ENCODE data around the gene HAUS7. TPM values are rescaled to one million over a fixed set of nuclear protein-coding genes. Genes with fewer than 3 reads are reported as not detected.

Gene HAUS7
- total RNA-seq, 1 donor, result 10.8 TPM

GRCh38 chrX:153507484-153508178, 37.3 kb upstream of the HAUS7 start:
- no peak overlapping the region for H3K4me3 ChIP-seq (ENCODE audit: low read depth, low read length)
- TF ChIP-seq, protein P1, sequence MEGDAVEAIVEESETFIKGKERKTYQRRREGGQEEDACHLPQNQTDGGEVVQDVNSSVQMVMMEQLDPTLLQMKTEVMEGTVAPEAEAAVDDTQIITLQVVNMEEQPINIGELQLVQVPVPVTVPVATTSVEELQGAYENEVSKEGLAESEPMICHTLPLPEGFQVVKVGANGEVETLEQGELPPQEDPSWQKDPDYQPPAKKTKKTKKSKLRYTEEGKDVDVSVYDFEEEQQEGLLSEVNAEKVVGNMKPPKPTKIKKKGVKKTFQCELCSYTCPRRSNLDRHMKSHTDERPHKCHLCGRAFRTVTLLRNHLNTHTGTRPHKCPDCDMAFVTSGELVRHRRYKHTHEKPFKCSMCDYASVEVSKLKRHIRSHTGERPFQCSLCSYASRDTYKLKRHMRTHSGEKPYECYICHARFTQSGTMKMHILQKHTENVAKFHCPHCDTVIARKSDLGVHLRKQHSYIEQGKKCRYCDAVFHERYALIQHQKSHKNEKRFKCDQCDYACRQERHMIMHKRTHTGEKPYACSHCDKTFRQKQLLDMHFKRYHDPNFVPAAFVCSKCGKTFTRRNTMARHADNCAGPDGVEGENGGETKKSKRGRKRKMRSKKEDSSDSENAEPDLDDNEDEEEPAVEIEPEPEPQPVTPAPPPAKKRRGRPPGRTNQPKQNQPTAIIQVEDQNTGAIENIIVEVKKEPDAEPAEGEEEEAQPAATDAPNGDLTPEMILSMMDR (IDR thresholded peaks at IDR 0.05; ENCODE audit: insufficient read depth, low read depth, low read length), result peak; percentile 70
- DNase-seq (ENCODE audit: low read depth), result peak; percentile 56

- TF ChIP-seq, protein P1 (IDR thresholded peaks at IDR 0.05; ENCODE audit: insufficient read depth, low read depth, low read length), result no peak
- no peak overlapping the region for H3K4me3 ChIP-seq (ENCODE audit: low read depth, low read length)
- DNase-seq (ENCODE audit: low read depth), result no peak
Measured at GRCh38 chrX:153505361-153505760, 35.0 kb upstream of the HAUS7 start.

GRCh38 chrX:153504445-153505016, 34.2 kb upstream of the HAUS7 start:
- TF ChIP-seq, protein P1 (IDR thresholded peaks at IDR 0.05; ENCODE audit: insufficient read depth, low read depth, low read length), result no peak
- DNase-seq (ENCODE audit: low read depth), result no peak

DNA sequence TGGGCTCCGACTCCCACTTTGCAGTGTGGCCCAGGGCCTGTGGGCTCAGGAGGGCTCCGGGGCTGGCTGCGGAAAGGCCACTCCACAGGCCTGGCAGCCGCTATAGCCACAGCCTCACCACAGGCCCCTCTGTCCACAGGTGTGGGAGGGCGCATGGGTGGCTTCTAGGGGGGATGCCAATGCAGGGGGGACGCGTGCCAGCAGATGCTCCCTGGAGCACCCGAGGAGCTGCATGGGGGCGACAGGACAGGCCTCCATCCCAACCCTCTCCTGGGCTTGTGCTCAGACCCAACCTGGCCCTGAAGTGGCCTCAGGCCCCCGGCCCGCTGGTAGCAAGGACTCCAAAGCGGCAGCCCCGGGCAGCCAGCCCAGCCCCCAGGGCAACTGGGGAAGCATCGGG, 32.4 kb upstream of the HAUS7 start:
- H3K4me3 ChIP-seq (ENCODE audit: low read depth, low read length), result no peak overlapping the region

More at GRCh38 chrX:153504445-153505016, 34.2 kb upstream of the HAUS7 start:
- H3K4me3 ChIP-seq (ENCODE audit: low read depth, low read length), result no peak overlapping the region

DNA sequence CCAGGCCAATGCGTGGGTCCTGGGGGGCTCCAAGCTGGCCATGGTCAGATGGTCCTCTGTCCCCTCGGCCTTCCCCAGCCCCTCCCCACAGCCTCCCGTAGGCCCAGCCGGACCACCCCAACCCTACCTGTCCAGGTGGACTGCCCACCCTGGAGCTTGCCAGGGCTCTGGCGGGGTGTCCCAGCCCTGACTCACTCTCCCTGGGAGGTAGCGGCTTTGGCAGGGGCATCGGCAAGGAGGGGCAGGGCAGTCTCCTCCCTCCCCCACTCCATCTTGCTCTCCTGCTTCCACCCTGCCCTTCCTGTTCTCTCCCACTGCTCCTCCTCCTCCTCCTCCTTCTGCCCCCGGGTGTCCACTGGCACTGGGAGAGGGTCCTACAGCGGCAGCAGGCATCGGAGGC, 31.8 kb upstream of the HAUS7 start:
- DNase-seq (ENCODE audit: low read depth), result no peak
- H3K4me3 ChIP-seq (ENCODE audit: low read depth, low read length), result no peak overlapping the region
- TF ChIP-seq, protein P1 (IDR thresholded peaks at IDR 0.05; ENCODE audit: insufficient read depth, low read depth, low read length), result no peak

More for the DNA sequence above, 32.4 kb upstream of the HAUS7 start:
- DNase-seq (ENCODE audit: low read depth), result no peak
- TF ChIP-seq, protein P1 (IDR thresholded peaks at IDR 0.05; ENCODE audit: insufficient read depth, low read depth, low read length), result no peak

- DNase-seq (ENCODE audit: low read depth), result no peak
- TF ChIP-seq, protein P1 (IDR thresholded peaks at IDR 0.05; ENCODE audit: insufficient read depth, low read depth, low read length), result no peak
- H3K4me3 ChIP-seq (ENCODE audit: low read depth, low read length), result no peak overlapping the region
Measured at GRCh38 chrX:153501530-153501929, 31.2 kb upstream of the HAUS7 start.
